Measurements from ENCODE around the gene PLXNB3.
"Not testable (repeated sequence)": the region's sequence is repeated elsewhere in the genome, so short reads cannot be mapped to it uniquely, and the experiment has no call there.

Gene PLXNB3

GRCh38 chrX:153807976-153808375 is 43.9 kb downstream of the PLXNB3 start:
- Histone ChIP-seq H3K27ac (ENCODE audit: low read depth, low read length) (no peak overlapping the region), H3K4me1 (ENCODE audit: control insufficient read depth, insufficient read depth, low read length, unreplicated experiment) (no peaks in the 10 kb centered on the region), H3K36me3 (ENCODE audit: insufficient read depth, low read length) (no peaks in the 10 kb centered on the region), H3K27me3 (ENCODE audit: insufficient read depth, low read length) (no peaks in the 10 kb centered on the region), H3K79me2 (ENCODE audit: control insufficient read depth, insufficient read depth, low read length, unreplicated experiment) (no peaks in the 10 kb centered on the region), H2AFZ (ENCODE audit: low read length, unreplicated experiment) (no peak overlapping the region), H3K4me3 (ENCODE audit: low read depth, low read length) (no peak overlapping the region)

- H2AFZ ChIP-seq (ENCODE audit: low read length, unreplicated experiment), result no peak overlapping the region
- H3K36me3 ChIP-seq (ENCODE audit: insufficient read depth, low read length), result no peaks in the 10 kb centered on the region
- no peaks in the 10 kb centered on the region for H3K4me1 ChIP-seq (ENCODE audit: control insufficient read depth, insufficient read depth, low read length, unreplicated experiment)
- no peaks in the 10 kb centered on the region for H3K79me2 ChIP-seq (ENCODE audit: control insufficient read depth, insufficient read depth, low read length, unreplicated experiment)
- H3K27me3 ChIP-seq (ENCODE audit: insufficient read depth, low read length), result no peaks in the 10 kb centered on the region
- H3K27ac ChIP-seq (ENCODE audit: low read depth, low read length), result no peak overlapping the region
- no peak overlapping the region for H3K4me3 ChIP-seq (ENCODE audit: low read depth, low read length)
Observed at GRCh38 chrX:153812220-153812619, 48.2 kb downstream of the PLXNB3 start.

GRCh38 chrX:153813161-153813560 is 49.1 kb downstream of the PLXNB3 start:
- H2AFZ ChIP-seq (ENCODE audit: low read length, unreplicated experiment), result no peak overlapping the region
- H3K27me3 ChIP-seq (ENCODE audit: insufficient read depth, low read length), result no peaks in the 10 kb centered on the region
- no peaks in the 10 kb centered on the region for H3K36me3 ChIP-seq (ENCODE audit: insufficient read depth, low read length)
- H3K4me1 ChIP-seq (ENCODE audit: control insufficient read depth, insufficient read depth, low read length, unreplicated experiment), result no peaks in the 10 kb centered on the region
- no peak overlapping the region for H3K4me3 ChIP-seq (ENCODE audit: low read depth, low read length)
- H3K79me2 ChIP-seq (ENCODE audit: control insufficient read depth, insufficient read depth, low read length, unreplicated experiment), result no peaks in the 10 kb centered on the region
- H3K27ac ChIP-seq (ENCODE audit: low read depth, low read length), result no peak overlapping the region

- H2AFZ ChIP-seq (ENCODE audit: low read length, unreplicated experiment), result no peak overlapping the region
- H3K36me3 ChIP-seq (ENCODE audit: insufficient read depth, low read length), result no peaks in the 10 kb centered on the region
- H3K27me3 ChIP-seq (ENCODE audit: insufficient read depth, low read length), result peaks cover 4% of the 10 kb centered on the region; the same call in 1 of the 2 replicates
- H3K4me1 ChIP-seq (ENCODE audit: control insufficient read depth, insufficient read depth, low read length, unreplicated experiment), result no peaks in the 10 kb centered on the region
- no peak overlapping the region for H3K4me3 ChIP-seq (ENCODE audit: low read depth, low read length)
- no peak overlapping the region for H3K27ac ChIP-seq (ENCODE audit: low read depth, low read length)
- no peaks in the 10 kb centered on the region for H3K79me2 ChIP-seq (ENCODE audit: control insufficient read depth, insufficient read depth, low read length, unreplicated experiment)
Observed at GRCh38 chrX:153814591-153815315, 50.7 kb downstream of the PLXNB3 start.

GRCh38 chrX:153816831-153817690 is 53.0 kb downstream of the PLXNB3 start:
- Histone ChIP-seq H3K36me3 (ENCODE audit: insufficient read depth, low read length) (no peaks in the 10 kb centered on the region), H3K4me3 (ENCODE audit: low read depth, low read length) (no peak overlapping the region), H3K27ac (ENCODE audit: low read depth, low read length) (no peak overlapping the region), H2AFZ (ENCODE audit: low read length, unreplicated experiment) (no peak overlapping the region), H3K4me1 (ENCODE audit: control insufficient read depth, insufficient read depth, low read length, unreplicated experiment) (no peaks in the 10 kb centered on the region), H3K27me3 (ENCODE audit: insufficient read depth, low read length) (peaks cover 5% of the 10 kb centered on the region; the same call in 1 of the 2 replicates), H3K79me2 (ENCODE audit: control insufficient read depth, insufficient read depth, low read length, unreplicated experiment) (no peaks in the 10 kb centered on the region)

GRCh38 chrX:153818064-153818463 is 54.0 kb downstream of the PLXNB3 start:
- not testable (repeated sequence) for H3K4me1 ChIP-seq (ENCODE audit: control insufficient read depth, insufficient read depth, low read length, unreplicated experiment); H2AFZ ChIP-seq (ENCODE audit: low read length, unreplicated experiment); H3K4me3 ChIP-seq (ENCODE audit: low read depth, low read length); H3K36me3 ChIP-seq (ENCODE audit: insufficient read depth, low read length); H3K79me2 ChIP-seq (ENCODE audit: control insufficient read depth, insufficient read depth, low read length, unreplicated experiment); H3K27ac ChIP-seq (ENCODE audit: low read depth, low read length); H3K27me3 ChIP-seq (ENCODE audit: insufficient read depth, low read length)

GRCh38 chrX:153818571-153819383 is 54.7 kb downstream of the PLXNB3 start:
- peak overlapping the region; percentile 38 for H2AFZ ChIP-seq (ENCODE audit: low read length, unreplicated experiment)
- no peak overlapping the region for H3K27ac ChIP-seq (ENCODE audit: low read depth, low read length)
- H3K36me3 ChIP-seq (ENCODE audit: insufficient read depth, low read length), result no peaks in the 10 kb centered on the region
- peak overlapping the region; percentile 68 for H3K4me3 ChIP-seq (ENCODE audit: low read depth, low read length)
- H3K4me1 ChIP-seq (ENCODE audit: control insufficient read depth, insufficient read depth, low read length, unreplicated experiment), result no peaks in the 10 kb centered on the region
- no peaks in the 10 kb centered on the region for H3K79me2 ChIP-seq (ENCODE audit: control insufficient read depth, insufficient read depth, low read length, unreplicated experiment)
- H3K27me3 ChIP-seq (ENCODE audit: insufficient read depth, low read length), result peaks cover 5% of the 10 kb centered on the region; the same call in 1 of the 2 replicates

- Histone ChIP-seq H3K27me3 (ENCODE audit: insufficient read depth, low read length) (peaks cover 5% of the 10 kb centered on the region; the same call in 1 of the 2 replicates), H3K36me3 (ENCODE audit: insufficient read depth, low read length) (no peaks in the 10 kb centered on the region), H3K27ac (ENCODE audit: low read depth, low read length) (no peak overlapping the region), H3K4me1 (ENCODE audit: control insufficient read depth, insufficient read depth, low read length, unreplicated experiment) (no peaks in the 10 kb centered on the region), H3K79me2 (ENCODE audit: control insufficient read depth, insufficient read depth, low read length, unreplicated experiment) (no peaks in the 10 kb centered on the region), H3K4me3 (ENCODE audit: low read depth, low read length) (peak overlapping the region; percentile 68), H2AFZ (ENCODE audit: low read length, unreplicated experiment) (no peak overlapping the region)
Observed at GRCh38 chrX:153819384-153820040, 55.5 kb downstream of the PLXNB3 start.

- Histone ChIP-seq H3K79me2 (ENCODE audit: control insufficient read depth, insufficient read depth, low read length, unreplicated experiment) (no peaks in the 10 kb centered on the region), H3K27me3 (ENCODE audit: insufficient read depth, low read length) (peaks cover 5% of the 10 kb centered on the region; the same call in 1 of the 2 replicates), H3K4me1 (ENCODE audit: control insufficient read depth, insufficient read depth, low read length, unreplicated experiment) (no peaks in the 10 kb centered on the region), H3K36me3 (ENCODE audit: insufficient read depth, low read length) (no peaks in the 10 kb centered on the region), H3K27ac (ENCODE audit: low read depth, low read length) (no peak overlapping the region), H3K4me3 (ENCODE audit: low read depth, low read length) (no peak overlapping the region), H2AFZ (ENCODE audit: low read length, unreplicated experiment) (no peak overlapping the region)
Observed at GRCh38 chrX:153820601-153821000, 56.6 kb downstream of the PLXNB3 start.

GRCh38 chrX:153821066-153821465 is 57.0 kb downstream of the PLXNB3 start:
- no peak overlapping the region for H2AFZ ChIP-seq (ENCODE audit: low read length, unreplicated experiment)
- H3K27ac ChIP-seq (ENCODE audit: low read depth, low read length), result no peak overlapping the region
- no peaks in the 10 kb centered on the region for H3K36me3 ChIP-seq (ENCODE audit: insufficient read depth, low read length)
- peaks cover 5% of the 10 kb centered on the region; the same call in 1 of the 2 replicates for H3K27me3 ChIP-seq (ENCODE audit: insufficient read depth, low read length)
- H3K4me1 ChIP-seq (ENCODE audit: control insufficient read depth, insufficient read depth, low read length, unreplicated experiment), result no peaks in the 10 kb centered on the region
- H3K79me2 ChIP-seq (ENCODE audit: control insufficient read depth, insufficient read depth, low read length, unreplicated experiment), result no peaks in the 10 kb centered on the region
- H3K4me3 ChIP-seq (ENCODE audit: low read depth, low read length), result no peak overlapping the region
